NCI-H1436 treated with DMSO at 0.1 percent for 48 hours (cell line): Measurements from ENCODE around the gene EIF4G1.
"Not testable (repeated sequence)": the region's sequence is repeated elsewhere in the genome, so short reads cannot be mapped to it uniquely, and the experiment has no call there.

ENCODE experiments used
- DNase-seq: peaks from one replicate; lab custom pipeline; 2025; lab: John Stamatoyannopoulos, UW

EIF4G1 gene

GRCh38 chr3:184314363-184314699 is at the start of gene EIF4G1:
Gene EIF4G1, plus strand, starts transcription at chr3:184314606. Its CDS starts 1,191 bp downstream, at chr3:184315797.
- DNase-seq = peak; percentile 55

DNA sequence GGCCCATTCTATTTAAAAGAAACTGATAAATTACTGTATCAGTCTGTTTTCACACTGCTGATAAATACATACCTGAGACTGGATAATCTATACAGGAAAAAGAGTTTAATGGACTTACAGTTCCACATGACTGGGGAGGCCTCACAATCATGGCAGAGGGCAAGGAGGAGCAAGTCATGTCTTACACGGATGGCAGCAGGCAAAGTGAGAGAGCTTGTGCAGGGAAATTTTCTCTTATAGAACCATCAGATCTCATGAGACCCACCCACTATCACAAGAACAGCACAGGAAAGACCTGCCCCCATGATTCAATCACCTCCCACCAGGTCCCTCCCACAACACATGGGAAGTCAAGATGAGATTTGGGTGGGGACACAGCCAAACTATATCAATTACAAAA is 47.2 kb upstream of the EIF4G1 start:
- not testable (repeated sequence) for DNase-seq

DNA sequence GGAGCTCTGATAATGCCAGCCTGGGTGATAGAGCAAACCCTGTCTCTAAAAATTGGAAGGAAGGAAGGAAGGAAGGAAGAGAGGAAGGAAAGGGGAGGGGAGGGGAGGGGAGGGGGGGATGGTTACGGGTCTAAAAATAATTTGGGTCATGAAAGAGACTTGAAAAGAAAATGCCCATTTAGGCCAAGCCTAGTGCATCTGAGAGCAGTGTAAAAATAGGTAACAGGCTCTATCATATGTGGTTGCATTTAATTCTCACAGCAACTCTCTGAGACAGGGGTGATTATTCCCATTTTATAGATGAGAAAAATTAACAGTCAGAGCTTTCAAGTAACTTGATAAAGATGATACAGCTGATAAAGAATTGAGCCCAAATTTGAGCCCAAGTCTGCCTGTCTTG is 42.1 kb upstream of the EIF4G1 start:
- no peak for DNase-seq

DNA sequence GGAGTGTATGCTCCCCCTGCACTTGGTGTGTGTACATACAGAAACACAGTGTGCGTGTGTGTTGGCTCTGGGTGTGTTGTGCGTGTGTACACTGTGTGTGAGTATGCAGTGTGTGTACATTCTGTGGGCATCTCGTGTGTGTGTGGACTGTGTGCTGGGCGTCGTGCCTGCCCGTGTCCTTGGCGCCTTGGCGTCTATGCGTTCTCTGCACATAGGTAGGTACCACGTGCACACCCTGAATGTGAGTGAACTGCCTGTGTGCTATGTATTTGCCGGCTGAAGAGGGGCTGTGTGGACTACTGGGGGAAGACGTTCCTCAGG is 39.1 kb upstream of the EIF4G1 start:
- no peak for DNase-seq

GRCh38 chr3:184275961-184276910 is 38.2 kb upstream of the EIF4G1 start, which contains the start of gene ECE2:
Gene ECE2, plus strand, starts transcription at chr3:184276022. Its CDS starts 132 bp downstream, at chr3:184276154.
- no peak for DNase-seq

GRCh38 chr3:184277366-184277765 is 37.0 kb upstream of the EIF4G1 start:
- DNase-seq = no peak

- DNase-seq = no peak
These were observed 31.5 kb upstream of the EIF4G1 start for GRCh38 chr3:184282941-184283340.

- no peak for DNase-seq
These were observed 30.7 kb upstream of the EIF4G1 start for GRCh38 chr3:184283681-184284080.

DNA sequence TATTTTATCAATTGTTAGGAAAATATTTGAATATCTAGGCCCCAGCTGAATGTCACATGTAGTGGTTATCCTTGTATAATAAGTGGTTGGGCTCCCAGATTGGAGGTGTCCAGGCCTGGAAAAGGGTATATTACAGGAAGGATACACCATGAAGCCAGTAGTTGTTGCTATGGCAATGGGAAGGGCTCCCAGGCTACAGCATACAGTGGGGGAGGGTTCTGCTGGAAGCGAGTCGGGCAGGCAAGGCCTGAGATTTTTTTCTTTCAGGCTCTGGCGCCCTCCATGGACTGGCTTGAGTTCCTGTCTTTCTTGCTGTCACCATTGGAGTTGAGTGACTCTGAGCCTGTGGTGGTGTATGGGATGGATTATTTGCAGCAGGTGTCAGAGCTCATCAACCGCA is 29.7 kb upstream of the EIF4G1 start:
- DNase-seq = no peak

GRCh38 chr3:184289426-184289938 is 24.9 kb upstream of the EIF4G1 start:
- peak; percentile 53 for DNase-seq

GRCh38 chr3:184290331-184290730 is 24.1 kb upstream of the EIF4G1 start:
- no peak for DNase-seq

- no peak for DNase-seq
These were observed 23.2 kb upstream of the EIF4G1 start for GRCh38 chr3:184291044-184291737.

- no peak for DNase-seq
These were observed 22.5 kb upstream of the EIF4G1 start for GRCh38 chr3:184291738-184292445.

DNA sequence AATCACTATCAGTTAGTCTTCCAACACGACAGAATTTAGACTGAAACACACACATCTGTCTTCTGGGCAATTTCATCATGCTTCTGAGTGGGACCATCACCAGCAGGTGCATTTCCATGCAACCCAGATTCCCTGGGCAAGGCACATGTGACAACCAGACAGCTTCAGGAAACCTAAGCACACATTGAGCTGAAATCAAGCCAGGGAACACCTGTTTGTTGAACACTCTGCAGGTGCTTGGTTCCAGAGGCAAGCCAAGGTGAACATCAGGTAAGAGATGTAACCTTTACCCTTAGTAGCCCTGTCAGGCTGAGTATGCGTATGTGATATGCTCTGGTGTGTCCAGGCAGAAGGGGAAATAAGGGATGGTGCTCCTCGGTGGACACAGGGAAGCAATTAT is 18.6 kb upstream of the EIF4G1 start:
- no peak for DNase-seq

DNA sequence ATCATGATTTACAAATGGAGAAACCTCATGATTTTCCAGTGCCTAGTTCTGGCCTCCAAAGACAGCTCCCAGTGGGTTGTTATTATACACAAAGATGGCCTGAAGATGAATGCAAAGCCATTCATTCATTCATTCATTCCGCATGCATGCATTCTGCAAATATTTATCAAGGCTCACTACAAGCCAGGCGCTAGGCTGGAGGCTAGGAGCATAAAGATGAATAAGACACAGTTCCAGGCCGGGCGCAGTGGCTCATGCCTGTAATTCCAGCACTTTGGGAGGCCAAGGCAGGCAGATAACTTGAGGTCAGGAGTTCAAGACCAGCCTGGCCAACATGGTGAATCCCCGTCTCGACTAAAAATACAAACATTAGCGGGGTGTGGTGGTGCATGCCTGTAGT is 17.8 kb upstream of the EIF4G1 start:
- DNase-seq = no peak

GRCh38 chr3:184298759-184299487 is 15.5 kb upstream of the EIF4G1 start, which contains the start of gene PSMD2:
Gene PSMD2, plus strand, starts transcription at chr3:184299241. Its CDS starts 26 bp downstream, at chr3:184299267.
- peak; percentile 86 for DNase-seq

GRCh38 chr3:184299488-184300377 is 14.7 kb upstream of the EIF4G1 start:
- no peak for DNase-seq

DNA sequence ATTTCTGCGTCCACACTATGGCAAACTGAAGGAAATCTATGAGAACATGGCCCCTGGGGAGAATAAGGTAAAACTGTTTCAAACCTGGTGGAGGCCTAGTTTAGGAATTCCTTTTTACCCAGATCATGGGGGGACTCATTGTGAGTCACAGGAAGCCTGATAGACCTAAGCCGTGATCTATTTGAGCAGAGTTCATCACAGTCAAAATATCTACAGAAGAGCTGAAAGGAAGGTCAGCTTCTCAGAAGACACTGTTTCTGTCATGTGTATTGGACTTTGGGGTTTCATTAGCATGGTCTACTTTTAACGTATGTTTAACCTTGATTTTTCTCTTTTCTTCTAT is 14.1 kb upstream of the EIF4G1 start:
- no peak for DNase-seq

- no peak for DNase-seq
These were observed 8.8 kb upstream of the EIF4G1 start for GRCh38 chr3:184305577-184305976.

- no peak for DNase-seq
These were observed 7.9 kb upstream of the EIF4G1 start for GRCh38 chr3:184306341-184306972.
